ENCODE measurements around the gene IL4I1.

DNA sequence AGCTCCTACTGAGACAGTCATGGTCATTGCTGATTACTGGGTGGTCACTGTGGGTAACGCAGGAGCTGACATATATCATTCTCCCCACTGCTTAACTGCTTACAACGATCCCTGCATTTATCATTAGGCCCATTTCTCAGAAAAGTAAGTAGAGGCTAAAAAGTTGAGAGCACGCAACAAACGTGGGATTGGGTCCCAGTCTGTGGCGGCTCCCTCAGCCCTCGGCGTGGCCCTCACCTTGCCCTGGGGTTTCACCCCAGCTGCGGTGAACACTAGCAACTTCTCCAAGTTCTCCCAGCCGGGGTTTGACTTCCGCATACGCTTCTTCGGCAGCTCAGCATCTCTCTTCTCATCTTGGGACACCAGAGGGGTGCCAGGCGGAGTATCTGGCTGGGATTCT lies 31.8 kb downstream of the IL4I1 start:
- TF ChIP-seq, protein P1, sequence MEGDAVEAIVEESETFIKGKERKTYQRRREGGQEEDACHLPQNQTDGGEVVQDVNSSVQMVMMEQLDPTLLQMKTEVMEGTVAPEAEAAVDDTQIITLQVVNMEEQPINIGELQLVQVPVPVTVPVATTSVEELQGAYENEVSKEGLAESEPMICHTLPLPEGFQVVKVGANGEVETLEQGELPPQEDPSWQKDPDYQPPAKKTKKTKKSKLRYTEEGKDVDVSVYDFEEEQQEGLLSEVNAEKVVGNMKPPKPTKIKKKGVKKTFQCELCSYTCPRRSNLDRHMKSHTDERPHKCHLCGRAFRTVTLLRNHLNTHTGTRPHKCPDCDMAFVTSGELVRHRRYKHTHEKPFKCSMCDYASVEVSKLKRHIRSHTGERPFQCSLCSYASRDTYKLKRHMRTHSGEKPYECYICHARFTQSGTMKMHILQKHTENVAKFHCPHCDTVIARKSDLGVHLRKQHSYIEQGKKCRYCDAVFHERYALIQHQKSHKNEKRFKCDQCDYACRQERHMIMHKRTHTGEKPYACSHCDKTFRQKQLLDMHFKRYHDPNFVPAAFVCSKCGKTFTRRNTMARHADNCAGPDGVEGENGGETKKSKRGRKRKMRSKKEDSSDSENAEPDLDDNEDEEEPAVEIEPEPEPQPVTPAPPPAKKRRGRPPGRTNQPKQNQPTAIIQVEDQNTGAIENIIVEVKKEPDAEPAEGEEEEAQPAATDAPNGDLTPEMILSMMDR (optimal IDR thresholded peaks at IDR 0.05 in 1 of 3, IDR thresholded peaks at IDR 0.05 in 1 of 3, conservative IDR thresholded peaks at IDR 0.05 in 1 of 3; ENCODE audit: extremely low read depth in 1 of 3, insufficient read depth in 2 of 3, low read length in 3 of 3): no peak
- no peak for TF ChIP-seq EZH2 (IDR thresholded peaks at IDR 0.05; ENCODE audit: low read length)

Data from keratinocyte (primary cell).